Renal cortex interstitium (tissue), 11 donors: ENCODE measurements around the gene LRRC32. TPM values are rescaled to one million over a fixed set of nuclear protein-coding genes. Genes with fewer than 3 reads are reported as not detected.
"Not testable (repeated sequence)": the region's sequence is repeated elsewhere in the genome, so short reads cannot be mapped to it uniquely, and the experiment has no call there.

Experiments used
- DNase-seq, 11 donors: peaks; one replicate each; pipeline ENCODE4 v3.0.0-alpha.2; 2013; ENCODE audit warnings: low read depth in 9 of 11, low spot score in 4 of 11; ENCODE audit errors: extremely low read depth in 1 of 11
- polyA plus RNA-seq, 3 donors: library from polyadenylated mRNA; unstranded; fragments of 120-200 nt; gene quantifications; one replicate each; pipeline ENCODE4 v1.2.1, GENCODE V29; 2013; ENCODE audit not compliant: insufficient read length in 3 of 3

The LRRC32 gene
- polyA plus RNA-seq, 3 donors = 58.5 to 65.6 (median 59.5) TPM

DNA sequence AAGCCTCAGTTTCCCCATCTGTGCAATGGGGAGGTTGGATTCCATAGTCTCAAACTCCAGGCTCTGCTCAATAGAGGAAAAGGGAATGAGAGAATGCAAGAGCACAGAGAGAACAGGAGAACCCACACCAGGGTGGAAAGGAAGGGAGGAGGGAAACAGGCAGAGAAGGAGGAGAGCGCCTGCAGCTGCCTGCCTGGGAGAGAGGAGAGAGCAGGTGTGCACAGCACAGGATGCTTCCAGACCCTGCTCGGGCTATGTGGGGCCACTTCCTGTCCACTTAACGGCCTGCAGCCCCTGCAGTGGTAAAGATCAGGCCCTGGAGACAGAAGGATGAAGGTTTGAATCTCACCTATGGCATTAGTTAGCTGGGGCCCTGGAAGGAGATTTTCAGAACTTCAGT lies 12.3 kb downstream of the LRRC32 start:
- no peak for DNase-seq

DNA sequence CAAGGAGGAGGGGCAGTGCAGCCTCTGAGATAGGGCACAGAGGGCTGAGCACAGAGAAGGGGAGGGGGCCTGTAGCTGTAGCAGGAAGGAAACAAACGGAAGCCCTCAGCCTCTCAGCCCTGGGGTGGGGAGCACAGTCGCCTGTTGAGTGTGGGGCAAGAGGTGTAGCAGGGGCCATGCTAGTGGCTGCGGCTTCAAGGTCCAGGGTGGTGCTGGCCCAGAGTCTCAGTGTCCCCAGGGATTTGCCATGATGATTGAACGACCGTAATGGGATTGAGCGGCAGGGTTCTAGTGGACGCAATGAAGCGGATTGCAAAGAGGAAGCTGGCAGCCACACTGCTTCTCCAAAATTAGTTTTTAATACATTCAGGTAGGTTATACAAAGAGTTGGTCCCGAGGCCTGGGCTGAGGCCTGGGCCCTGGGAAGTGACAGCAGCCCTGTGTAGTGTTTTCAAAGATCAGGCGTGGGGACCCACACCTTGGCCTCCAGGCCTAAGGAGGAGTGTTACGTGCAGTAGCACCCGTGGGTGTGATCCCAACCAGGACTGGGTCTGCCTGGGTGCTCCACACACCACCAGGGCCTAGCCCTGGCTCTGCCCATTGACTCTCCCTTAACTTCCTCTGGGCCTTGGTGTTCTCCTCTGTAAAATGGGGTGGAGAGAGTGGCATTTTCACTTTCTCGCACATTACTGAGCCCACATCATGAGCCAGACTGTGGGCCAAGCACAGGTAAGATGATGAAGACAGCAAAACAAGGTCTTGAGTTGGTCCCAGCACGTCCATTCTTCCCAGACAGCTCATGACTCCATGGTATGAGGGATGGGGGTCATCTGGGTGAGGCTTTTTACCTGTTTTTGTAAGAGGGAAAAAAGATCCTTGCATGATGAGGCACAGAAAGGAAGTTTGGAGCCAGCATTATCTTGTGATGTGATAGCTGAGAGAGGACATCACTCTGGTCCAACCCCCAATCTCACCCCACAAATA lies 13.1 kb downstream of the LRRC32 start:
- no peak for DNase-seq

DNA sequence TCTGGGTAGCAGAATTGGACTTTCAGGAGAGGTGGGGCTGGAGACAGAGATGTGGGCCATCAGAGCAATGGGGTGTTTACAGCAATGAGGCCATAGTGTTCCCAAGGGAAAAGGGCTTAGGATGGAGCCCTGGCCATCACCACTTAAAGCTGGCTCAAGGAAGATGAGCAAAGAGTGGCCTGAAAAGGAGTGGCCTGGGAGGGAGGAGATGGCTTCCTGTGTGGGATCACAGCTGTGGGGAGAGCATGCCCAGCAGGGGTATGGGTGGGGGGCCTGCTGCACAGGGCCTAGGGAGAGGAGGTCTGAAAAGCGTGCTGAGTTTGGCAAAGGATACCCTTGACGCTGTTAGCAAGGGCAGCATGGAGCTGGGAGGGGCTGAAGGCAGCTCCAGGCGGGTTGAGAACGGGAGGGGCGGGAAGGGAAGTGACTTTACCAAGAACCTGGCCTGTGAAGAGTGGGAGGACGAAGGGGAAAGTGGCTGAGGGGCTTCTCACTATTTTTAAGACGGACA lies 13.9 kb downstream of the LRRC32 start:
- DNase-seq = no peak

DNA sequence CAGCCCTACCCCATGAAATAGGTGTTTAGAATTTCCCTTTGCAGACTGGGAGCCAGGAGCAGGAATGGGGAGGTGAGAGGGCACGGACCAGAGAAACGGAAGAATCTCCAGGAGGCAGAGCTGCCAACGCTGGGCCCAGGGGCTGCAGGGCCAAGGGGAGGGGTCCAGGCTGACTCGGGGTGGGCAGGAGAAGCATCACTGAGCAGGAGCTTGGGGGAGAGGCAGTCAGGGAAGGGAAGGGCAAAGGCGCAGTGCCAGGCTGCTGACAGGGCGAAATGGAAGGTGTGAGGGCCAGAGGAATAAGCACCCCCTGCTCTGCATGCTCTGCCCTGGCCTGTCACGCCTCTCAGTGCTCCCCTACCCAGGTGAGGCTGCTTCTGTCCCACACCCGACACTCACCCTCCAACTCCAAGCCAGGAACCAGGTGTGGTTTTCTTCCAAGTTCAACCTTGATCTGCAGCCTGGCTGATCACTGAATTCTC lies 14.5 kb downstream of the LRRC32 start:
- DNase-seq = no peak

DNA sequence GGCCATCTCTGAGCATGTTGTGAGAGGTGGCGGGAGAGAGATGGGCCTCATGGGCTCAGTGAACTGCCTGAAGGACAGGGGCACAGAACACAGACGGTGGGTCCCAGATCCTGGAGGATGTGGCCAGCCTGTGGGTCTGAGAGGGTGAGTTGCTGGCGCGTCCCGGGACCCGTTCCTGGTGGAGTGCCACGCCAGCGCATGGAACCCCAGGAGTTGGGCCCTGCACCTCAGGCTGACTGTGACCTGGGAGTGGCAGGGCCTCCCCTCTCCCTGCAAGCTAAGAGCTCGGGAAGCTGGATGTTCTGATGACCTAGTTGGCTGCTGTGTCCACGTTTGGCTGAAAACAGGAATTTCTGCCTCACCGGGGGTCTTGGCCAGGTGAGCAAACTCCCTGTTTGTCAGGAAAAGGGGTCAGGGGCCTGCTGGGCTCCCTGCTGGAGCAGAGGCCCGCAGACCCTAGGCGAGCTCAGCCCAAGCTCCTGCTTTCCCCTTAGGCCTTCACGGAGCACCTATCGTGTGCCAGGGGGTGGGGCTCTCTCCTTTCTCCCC lies 15.0 kb downstream of the LRRC32 start:
- DNase-seq = no peak

DNA sequence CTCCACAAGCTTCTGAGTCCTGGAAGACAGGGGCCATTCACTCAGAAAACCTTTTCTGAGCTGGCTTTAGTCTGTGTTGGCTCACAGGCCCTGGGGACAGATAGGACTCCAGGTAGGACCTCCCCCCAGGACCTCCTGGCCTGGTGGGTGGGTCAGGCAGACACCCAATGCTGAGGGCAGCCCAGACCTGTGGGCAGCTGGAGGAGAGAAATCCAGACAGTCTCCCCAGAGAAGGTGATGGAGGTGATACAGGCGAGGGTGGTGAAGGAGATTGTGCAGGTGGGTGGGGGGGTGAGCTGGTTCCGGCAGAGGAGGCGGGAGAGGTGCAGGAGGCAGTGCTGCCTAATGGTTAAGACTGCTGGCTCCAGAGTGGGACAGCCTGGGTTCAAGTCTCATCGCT lies 15.6 kb downstream of the LRRC32 start:
- no peak for DNase-seq

DNA sequence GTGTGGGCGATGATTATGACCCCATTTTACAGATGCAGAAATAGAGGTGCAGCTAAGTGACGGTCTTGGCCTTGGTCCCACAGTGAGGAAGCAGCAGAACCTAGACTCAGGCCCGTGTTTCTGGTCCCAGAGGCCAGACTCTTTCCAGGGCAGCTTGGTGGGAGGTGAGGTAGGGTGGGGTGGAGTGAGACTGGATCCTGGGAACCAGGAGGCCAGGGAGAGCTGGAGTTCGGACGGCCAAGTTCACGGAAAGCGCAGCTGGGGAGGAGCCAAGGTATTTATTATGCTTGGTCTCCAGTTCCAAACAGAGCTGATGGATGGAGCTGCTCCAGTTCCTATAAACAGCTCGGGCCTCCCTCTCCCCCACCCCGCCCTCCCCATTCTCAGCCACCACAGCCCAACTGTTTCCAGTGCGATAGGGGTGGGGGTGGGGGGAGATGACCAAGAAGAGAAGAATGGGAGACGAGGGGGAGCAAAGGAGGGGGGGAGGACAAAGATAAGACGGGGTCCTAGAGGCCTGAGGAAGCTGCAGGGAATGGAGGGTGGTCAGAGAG lies 16.2 kb downstream of the LRRC32 start:
- peak in 10 of 11 donors; percentile 61 to 87 (median 77) for DNase-seq

DNA sequence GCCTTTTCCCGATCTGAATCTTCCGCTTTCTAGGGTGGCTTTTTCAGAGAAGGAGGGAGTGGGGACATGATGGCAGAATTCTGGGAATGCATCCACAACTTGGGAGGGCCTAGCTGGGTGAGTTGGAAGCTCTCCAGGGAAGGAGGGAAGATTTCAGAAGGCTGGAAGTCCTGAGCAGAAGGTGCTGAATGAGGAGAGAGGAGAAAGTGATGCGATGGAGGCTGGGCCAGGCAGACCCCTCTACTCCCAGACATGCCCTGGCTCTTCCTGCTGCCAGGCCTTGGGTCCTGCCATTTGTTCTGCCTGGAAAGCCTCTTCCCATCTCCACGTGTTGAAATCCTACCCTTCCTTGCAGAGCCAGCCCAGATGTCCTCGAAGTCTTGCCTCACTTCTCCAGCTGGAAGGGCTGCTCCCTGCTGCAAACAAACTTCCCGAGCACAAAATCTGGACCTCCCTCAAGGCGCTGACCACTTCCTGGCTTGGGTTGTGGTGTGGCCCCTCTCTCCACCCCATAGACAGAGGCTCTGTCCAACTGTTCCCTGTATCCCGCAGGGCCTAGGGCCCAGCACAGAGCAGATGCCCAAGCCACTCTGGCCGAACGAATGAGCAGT lies 16.8 kb downstream of the LRRC32 start:
- DNase-seq = peak in 2 of 11 donors; percentile 29 to 53

DNA sequence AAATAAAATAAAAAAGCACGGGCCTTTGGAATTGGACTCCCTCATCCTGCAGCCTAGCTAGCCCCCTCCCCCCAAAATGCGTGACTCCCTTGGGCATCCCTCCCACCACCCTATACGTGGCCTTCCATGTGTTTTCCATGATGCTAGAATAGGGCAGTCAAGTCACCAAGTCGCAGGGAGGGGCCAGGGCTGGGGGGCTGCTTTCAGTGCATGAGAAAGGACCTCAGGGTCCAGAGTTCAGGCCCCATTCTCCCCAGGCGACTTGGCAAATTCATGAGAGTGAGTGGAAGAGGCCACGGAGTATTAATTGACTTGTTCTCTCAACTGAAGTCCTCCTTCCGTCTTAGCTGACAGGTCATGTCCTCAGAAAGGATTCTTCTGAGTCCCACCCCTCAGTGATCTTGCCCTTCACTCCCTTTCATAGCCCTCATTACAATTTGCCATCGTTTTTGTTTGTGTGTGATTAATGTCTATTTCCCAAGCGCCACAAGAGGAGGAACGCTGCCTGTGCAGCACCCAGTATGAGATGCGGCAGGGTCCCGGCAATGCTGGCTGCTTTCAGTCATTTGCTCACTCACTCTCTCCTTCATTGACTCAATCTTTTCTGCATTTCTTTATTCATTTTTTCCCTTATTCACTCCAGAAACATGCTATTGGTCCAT lies 17.4 kb downstream of the LRRC32 start:
- DNase-seq = no peak

DNA sequence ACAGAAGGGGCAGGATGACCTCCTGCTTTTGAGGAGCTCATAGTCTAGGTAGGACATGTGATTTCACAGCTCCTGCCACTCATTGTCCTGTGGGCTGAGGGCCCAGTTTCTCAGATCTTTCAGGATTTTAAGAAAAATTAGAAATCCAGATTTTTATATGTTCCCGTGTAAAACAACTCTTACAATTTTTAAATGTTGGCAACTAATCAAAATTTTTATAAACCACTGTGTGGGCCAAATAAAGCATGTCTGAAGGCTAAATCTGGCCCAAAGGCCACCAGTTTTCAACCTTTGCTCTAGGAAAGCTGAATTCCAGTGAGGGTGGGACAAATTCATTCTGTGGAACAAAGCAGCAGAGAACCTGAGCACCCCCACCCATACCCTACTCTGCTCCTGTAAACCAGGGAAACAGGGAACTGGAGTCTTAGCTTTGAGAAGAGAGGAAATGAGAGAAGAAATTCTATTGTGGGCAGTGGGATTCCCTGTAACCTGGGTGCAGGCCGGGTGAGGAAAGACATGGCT lies 20.6 kb downstream of the LRRC32 start:
- DNase-seq = no peak

DNA sequence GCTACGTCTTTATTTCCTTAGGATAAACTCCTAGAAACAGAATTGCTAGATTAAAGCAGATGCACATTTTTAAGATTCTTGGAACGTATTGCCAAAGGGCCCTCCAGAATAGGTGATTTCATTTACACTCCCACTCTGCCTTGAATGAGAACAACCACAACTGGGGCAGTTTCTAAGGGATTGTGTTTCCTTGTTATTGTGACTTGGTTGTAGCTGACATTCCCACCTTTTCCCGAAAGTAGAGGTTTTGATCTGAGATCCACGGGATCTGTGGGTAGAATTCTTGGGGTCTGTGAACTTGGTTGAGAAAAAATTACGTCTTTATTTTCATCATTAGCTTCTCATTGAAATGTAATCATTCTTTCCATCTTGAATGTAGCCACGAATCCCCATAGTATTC lies 21.5 kb downstream of the LRRC32 start:
- DNase-seq = no peak

DNA sequence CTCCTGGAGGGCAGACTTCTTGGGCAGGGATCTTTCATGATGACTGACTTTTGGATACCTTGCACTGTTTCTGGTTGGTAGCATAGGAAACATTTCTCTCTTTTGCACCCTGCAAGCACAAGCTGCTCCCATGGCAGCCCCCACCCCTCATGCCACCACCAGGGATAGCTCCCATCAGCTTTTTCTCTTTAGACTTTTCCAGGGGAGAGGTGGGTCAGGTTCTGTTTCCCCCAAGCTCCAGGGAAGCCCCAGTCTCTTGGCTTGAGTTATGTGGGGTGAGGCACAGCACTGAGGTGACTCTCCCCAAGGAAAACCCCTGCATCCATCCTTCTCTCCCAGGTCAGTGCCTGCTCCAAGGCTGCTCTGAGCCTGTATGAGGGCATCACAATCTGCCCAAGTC lies 22.5 kb downstream of the LRRC32 start:
- DNase-seq = no peak

DNA sequence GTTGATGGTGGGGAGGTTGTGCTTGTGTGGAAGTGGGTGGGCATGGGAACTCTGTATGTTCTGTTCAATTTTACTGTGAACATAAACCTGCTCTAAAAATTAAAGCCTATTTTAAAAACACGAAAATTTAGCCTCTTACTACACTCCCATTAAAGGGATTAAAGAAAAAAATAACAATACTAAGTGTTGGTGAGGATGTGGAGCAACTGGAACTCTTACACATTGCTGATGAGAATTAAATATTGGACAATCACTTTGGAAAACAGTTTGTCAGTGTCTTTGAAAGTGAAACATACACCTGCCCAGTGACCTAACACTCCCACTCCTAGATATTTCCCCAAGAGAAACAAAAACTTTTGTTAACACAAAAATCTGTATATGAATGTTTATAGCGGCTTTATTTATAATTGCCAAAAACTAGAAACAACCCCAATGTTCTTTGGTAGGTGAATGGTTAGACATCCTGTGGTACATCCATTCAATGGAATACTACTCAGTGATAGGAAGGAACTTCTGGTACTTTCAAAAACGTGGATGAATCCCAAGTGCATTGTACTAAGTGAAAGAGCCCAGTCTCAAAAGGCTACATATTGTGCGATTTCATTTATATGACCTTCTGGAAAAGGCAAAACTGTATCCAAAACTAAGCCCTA lies 23.5 kb downstream of the LRRC32 start:
- no peak for DNase-seq

DNA sequence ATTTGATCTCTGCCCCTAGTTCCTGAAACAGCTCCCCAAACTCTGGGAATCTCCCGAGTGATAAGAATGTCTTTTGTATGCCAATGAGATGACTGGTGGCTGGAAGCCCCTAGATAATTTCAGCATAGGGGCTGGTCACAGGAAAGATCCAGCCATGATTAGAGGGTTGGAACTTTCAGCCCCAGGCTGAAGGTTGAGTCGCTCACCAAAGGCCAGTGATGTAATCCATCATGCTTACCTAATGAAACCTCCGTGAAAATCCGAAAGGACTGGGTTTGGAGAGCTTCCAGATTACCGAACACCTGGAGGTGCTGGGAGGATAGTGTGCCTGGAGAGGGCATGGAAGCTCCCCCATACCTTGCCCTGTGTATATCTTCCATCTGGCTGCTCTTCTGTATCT lies 26.0 kb downstream of the LRRC32 start:
- DNase-seq = no peak

DNA sequence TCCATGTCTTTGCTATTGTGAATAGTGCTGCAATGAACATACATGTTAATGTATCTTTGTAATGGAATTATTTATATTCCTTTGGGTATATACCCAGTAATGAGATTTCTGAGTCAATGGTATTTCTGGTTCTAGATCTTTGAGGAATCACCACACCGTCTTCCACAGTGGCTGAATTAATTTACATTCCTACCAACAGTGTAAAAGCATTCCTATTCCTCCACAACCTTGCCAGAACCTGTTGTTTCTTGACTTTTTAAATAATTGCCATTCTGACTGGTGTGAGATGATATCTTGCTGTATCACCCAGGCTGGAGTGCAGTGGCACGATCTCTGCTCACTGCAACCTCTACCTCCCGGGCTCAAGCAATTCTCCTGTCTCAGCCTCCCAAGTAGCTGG lies 26.8 kb downstream of the LRRC32 start:
- DNase-seq = not testable (repeated sequence)

DNA sequence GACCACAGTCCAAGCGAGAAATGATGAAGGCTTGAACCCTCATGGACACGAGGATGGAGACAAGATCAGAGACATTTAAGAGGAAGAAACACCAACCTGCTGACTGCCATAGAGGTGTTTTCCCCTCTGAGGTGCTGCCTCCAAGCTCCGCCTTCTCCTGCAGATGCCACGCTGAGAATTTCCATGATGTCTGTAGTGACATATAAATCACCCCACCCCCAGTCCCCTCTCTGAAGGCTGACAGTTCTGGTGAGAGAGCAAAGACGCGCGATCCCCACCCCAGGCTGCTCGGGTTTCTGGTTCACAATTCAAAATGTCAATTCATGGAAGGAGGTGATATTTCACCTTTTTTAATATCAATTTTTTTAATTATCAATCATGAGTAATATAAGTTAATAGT lies 28.2 kb downstream of the LRRC32 start:
- DNase-seq = no peak

DNA sequence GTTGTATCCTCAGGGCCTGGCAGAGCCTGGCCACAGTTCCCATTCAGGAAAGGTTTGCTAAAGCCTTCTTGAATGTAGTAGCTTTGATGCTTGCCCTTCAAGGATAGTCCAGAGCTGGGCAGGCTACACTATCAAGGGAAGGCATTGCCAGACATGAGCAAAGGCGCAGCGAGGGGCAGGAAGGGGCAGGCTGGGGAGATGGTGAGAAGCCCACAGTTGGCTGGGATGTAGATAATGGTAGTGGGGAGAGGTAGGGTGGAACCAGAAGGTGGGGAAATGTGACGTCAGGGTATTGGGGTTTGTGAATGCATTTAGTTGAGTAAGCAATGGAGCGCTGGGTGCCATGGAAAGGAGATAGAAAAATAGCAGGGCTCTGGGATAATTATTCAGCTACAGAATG lies 28.6 kb downstream of the LRRC32 start:
- DNase-seq = no peak

DNA sequence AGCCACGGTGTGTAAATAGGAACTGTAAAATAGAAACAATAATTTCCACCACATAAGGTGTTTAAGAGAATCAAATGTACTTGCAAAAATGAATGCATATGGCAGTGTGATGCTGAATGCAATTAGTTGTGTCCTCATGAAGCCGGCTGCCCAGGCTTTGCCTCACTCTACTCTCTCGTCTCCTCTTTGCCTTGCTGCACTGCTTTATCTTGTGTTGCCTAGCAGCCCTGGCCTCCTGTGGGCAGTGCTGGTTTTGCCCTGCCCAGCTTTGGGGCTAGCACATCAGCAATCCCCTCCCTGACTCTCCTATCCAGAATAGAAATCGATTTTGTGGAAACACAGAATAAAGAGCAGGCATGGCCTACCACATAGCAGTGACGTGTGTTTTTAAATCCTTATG lies 30.0 kb downstream of the LRRC32 start:
- no peak for DNase-seq
